Measurements from ENCODE around the gene USP8.
"Not testable (repeated sequence)": the region's sequence is repeated elsewhere in the genome, so short reads cannot be mapped to it uniquely, and the experiment has no call there.

Gene USP8

DNA sequence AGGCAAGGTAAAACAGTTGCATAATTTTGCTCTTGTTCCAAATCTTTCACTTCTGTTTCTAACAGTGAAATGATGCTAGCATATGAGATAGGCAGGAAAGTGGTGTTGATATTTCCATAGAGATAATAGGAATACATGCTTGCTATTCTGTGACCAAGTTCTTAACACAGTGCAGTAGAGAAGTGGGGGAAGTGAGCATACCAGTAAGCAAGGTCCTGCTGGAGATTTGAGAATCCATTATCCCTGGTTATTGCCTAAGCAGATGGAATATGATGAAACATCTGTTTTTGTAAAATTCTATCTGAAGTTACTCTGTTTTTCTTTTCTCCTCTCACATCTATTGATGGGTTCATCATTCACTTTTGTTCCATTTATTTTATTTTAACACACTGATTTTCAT lies 28.7 kb downstream of the USP8 start:
- no peak for DNase-seq

DNA sequence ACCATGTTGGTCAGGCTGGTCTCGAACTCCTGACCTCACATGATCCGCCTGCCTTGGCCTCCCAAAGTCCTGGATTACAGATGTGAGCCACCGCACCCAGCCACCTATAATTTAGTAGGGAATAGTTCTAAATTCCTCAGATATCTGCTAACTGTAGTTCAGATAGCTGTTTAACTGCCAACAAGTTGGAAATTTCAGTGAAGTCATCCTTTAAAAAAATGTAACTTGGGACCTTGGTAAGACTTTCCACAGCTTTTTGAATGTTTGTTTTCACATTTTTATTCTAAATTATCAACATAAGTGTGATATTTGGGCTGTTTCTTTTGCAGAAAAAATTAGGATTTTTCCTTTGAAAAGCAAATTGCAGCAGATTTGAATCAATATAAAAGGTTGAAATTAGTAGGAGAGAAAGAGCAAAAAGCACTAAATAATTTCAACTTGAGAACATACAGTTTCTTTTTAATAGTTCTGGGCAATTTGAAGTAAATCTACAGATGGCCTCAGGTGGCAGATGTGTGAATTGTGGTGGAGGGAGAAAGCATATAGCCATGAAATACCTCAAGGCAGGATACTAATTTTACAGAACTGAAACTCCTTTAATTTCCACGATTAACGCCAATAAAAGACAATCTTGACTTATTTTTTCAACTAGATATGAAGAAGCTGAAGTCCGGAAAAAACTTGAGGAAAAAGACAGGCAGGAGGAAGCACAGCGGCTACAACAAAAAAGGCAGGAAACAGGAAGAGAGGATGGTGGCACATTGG lies 34.3 kb downstream of the USP8 start:
- no peak for DNase-seq

DNA sequence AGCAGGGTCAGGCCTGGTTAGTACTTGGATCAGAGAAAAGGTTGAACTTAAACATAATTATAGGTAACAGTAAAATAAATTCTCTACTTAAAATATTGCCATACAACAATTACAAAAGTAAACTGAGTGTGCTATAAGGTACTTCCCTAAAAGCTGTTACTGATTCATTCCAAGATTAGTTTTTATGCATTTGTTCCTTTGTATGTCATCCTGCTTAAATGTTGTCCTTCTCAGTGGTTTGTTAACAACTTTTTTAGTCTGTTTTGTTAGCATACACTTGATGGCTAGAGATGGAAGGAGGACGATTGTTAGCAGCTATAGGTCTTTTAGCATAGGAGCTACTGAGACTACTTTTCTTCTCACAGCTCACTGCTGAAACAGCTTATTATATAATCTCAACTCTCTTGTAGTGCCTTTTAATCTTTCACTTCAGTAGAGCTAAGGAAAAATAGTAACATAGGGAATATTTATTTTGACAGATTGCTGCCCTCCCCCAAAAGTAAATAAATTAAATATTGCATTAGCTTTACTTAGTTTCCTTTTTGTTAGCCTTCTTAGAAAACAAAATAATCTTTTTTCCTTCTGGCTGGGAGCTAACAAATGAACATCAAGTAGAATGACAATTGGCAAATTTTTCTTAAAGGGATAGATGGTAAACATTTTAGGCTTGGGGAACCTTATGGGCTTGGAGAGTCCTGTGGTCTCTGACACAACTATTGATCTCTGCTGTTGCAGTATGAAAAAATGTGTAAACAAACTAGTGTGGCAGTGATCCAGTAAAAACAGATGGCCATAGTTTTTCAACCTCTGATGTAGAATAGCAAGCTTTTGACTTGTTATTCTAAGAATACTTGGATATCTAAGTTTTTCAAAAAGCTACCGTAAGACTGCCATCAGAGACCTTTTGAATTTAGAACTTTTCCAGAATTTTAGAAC lies 39.5 kb downstream of the USP8 start:
- DNase-seq, result peak in 1 of 5 donors; percentile 11

DNA sequence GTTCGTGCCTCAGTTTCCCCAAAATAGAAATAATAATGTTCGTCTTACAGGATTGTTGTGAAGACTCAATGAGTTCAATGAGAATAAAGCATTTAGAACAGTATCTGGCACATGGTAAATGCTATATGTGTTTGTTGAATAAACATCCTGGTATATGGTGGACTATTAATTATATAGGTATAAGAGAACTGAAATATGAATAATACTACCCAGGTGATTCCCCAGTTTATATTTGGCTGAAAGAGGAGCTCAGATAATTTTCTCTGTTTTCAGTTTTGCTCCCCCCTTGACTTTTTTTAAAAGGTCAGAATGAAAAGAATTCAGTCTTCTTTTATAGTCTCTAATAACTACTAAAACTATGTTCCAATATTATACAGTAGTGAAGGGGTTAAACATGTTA lies 46.9 kb downstream of the USP8 start:
- no peak for DNase-seq

DNA sequence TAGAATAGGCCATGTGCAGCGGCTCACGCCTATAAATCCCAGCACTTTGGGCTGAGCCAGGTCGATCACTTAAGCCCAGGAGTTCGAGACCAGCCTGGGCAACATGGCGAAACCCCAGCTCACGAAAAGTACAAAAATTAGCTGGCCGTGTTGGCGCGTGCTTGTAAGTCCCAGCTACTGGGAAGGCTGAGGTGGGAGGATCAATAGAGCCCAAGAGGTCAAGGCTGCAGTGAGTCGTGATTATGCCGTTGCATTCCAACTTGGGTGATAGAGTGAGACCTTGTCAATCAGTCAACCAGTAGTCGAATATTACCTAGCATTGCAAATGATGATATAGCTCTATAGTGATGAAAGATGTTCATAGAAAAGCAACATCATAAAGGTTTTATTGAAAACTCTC lies 51.9 kb downstream of the USP8 start:
- DNase-seq, result no peak

DNA sequence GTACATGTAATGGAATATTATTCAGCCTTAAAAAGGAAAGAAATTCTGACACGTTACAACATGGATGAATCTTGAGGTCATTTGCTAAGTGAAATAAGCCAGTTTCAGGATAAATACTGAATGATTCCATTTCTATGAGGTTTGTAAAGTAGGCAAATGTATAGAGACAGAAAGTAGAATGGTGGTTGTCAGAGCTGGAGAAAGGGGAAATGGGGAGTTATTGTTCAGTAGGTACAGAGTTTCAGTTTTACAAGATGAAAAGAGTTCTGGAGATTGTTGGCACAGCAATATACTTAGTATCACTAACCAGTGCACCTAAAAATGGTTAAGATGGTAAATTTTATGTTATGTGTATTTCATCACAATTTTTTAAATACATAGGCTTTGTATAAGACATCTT lies 60.6 kb downstream of the USP8 start:
- DNase-seq, result no peak

DNA sequence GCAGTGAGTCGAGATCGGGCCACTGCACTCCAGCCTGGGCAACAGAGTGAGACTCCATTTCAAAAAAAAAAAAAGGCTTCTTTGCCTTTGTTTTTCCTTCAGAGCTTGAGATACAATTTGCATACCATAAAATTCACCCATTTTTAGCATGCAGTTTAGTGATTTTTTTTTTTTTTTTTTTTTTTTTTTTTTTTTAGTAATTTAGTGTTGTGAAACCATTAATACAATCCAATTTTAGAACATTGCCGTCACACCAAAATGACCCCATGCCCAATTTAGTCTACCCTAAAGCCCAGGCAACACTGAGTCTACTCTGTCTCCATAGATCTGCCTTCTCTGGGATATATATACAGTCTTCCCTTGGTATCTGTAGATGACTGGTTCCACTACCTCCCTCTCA lies 61.2 kb downstream of the USP8 start:
- no peak for DNase-seq

DNA sequence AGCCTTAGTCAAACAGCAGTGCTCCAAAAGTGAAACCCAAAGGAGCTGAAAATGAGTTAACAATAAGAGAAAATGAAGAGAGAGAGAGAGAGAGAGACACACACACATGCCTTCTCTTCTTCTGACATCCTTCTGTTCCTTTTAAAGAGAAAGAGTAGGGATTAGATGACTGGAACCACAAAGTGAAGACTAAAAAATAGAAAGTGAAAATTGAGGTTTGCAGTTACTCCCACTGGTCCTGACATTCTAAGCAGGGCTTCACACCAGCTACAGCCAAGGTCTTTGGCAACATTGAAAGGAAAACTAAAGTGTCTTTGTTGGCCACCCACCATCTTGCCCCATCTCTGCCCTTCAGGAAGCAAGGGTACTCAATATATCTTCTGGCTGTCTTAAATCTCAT lies 63.1 kb downstream of the USP8 start:
- peak in 1 of 5 donors; percentile 7 for DNase-seq

DNA sequence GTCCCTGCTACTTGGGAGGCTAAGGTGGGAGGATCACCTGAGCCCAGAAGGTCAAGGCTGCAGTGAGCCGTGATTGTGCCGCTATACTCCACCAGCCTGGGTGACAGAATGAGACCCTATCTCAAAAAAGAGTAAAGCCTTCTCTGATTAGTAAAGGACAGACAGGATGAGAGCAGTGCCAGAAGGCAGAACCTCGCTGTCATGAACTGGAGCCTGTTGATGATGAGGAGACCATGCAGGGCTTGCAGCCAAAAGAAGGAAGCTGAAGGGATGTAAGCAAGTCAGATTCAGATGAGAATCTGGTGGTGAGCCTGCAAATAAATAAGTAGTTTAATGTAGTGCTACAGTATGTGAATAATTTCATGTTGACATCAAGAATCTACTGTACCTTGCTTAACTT lies 69.4 kb downstream of the USP8 start:
- no peak for DNase-seq

DNA sequence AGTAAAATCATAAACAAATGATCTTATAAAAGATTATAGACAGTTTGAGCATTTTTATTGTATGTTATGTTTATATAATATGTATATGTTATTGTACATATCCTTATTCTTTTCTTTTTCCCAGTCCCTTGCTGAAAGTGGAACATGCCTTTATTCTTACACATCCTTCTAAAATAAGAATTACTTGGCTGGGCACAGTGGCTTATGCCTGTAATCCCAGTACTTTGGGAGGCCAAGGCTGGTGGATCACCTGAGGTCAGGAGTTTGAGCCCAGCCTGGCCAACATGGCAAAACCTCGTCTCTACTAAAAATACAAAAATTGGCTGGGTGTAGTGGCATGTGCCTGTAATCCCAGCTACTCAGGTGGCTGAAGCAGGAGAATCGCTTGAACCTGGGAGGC lies 70.3 kb downstream of the USP8 start:
- DNase-seq, result not testable (repeated sequence)

DNA sequence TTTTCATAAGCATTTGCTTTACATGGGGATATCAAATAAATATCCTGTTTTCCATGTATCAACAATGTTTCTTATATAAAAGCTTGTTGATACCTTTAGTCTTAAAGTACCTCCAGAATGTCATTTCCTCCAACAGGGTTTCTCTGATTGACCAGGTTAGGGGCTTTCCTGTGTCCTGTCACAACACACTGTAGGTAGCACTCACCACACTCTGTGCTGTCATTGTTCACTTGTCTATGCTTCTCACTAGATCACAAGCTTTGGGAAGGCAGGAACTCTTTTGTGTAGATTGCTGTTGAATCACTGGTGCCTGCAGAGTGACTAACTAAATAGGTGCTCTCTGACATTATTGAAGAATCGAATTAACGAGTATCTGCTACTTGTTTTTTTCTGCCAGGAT lies 72.5 kb downstream of the USP8 start:
- no peak for DNase-seq

DNA sequence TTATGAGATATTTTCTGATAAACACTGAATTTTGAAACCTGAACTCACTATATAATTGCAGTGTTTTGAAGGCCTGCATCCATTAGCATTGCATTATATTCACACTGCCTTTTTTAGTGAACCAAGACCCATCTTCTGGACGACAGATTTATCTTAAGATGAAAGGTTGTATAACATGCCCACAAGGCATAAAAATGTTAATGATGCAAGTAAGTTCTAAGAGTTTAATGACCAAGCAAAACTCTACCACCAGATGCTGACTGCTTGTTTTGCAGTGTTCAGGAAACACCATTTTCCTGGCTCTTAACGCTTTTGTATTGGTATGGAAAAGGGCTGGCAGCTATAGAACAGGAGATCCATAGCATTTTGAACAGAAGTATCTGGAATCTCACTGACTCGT lies 76.1 kb downstream of the USP8 start:
- no peak for DNase-seq

DNA sequence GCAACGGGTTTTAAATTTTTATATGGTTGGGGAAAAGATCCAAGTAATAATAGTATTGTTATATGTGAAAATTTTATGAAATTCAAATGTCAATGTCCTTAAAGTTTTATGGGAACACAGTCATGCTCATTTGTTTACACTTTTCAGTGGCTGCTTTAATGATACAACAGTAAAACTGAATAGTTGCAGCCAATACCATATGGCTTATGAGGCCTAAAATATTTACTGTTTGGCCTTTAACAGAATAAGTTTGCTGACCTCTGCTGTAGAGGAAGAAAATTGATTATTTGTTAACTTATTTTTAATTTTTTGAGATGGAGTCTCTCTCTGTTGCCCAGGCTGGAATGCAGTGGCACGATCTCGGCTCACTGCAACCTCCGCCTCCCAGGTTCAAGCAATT lies 77.6 kb downstream of the USP8 start:
- DNase-seq, result no peak

DNA sequence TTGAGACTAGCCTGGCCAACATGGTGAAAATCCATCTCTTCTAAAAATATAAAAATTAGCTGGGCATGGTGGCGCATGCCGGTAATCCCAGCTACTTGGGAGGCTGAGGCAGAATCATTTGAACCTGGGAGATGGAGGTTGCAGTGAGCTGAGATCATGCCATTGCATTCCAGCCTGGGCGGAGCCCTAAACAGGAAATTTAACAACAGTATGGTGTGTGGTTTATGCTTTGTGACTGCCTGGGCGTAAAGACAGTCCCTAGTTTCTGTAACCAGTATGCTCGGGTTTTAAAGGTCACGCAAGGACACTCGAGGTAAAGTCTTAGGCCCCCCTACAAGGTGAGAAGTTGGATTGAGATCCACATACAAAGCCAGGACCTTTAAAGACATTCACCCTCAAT lies 78.9 kb downstream of the USP8 start:
- no peak for DNase-seq

DNA sequence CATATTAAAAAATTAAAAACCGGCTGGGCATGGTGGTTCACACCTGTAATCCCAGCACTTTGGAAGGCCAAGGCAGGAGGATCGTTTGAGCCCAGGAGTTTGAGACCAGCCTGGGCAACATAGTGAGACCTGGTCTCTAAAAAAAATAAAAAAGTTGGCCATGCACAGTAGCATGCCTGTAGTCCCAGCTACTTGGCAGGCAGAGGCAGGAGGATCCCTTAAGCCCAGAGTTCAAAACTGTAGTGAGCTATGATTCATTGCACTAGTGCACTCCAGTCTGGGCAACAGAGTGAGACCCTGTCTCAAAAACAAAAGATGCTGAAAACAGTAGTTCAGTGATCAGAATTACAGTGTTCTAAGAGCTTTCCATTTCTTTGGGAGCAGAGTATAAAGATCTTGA lies 81.5 kb downstream of the USP8 start:
- DNase-seq, result not testable (repeated sequence)

DNA sequence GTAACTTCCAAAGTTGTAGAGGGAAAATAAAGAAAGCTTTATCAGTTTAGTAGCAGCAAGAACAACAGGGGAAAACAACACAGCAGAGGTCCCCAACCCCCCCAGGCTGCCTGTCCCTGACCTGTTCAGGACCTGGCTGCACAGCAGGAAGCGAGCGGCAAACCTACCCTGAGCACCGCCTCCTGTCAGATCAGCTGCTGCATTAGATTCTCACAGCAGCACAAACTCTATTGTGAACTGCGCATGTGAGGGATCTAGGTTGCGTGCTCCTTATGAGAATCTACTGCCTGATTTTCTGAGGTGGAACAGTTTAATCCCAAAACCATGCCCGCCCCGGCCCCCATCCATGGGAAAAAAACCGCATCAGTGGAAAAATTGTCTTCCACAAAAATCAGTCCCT lies 81.9 kb downstream of the USP8 start:
- DNase-seq, result no peak

DNA sequence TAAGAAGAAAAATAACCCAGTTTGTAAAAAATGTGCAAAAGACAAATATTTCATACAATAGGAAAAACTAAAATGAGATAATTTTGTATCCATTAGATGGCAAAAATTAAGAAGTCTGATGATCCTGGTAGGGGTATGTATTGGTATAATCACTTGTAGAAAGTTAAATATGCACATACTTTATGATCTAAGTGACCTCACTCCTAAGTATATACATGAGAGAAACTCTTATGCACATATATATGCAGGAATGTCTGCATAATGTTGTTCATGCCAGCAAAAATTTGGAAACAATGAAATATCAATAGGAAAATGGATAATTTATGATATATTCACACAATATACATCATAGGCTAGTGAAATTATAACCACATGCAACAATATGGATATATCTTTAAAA lies 88.8 kb downstream of the USP8 start:
- DNase-seq, result no peak

DNA sequence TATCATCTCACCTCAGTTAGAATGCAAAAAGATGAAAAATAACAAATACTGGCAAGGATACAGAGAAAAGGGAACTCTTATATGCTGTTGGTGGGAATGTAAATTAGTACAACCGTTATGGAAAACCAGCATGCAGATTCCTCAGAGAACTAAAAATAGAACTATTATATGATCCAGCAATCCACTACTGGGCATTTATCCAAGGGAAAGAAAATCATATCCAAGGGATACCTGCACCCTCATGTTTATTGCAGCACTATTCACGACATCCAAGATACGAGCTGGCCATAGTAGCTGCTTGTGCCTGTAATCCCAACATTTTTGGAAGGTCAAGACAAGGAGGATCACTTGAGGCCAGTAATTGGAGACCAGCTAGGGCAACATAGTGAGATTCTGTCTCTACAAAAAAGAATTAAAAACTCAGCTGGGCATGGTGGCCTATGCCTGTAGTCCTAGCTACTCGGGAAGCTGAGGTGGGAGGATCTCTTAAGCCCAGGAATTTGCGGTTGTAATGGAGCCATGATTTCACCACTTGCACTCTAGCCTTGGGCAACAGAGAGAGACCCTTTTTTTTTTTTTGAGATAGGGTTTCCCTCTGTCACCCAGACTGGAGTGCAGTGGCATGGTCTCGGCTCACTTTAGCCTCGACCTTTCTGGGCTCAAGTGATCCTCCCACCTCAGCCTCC lies 95.7 kb downstream of the USP8 start:
- no peak for DNase-seq

DNA sequence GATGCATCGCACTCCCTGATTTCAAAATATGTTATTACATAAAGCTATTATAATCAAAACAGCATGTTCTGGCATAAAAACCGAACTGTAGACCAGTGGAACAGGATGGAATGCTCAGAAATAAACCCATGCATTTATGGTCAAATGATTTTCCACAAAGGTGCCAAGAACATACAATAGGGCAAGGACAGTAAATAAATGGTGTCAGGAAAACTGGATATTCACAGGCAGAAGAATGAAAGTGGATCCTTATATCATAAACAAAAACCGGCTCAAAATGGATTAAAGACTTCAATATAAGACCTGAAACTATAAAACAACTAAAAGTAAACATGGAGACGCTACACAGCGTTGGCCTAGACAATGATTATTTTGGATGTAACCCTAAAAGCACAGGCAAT lies 99.6 kb downstream of the USP8 start:
- DNase-seq, result no peak

DNA sequence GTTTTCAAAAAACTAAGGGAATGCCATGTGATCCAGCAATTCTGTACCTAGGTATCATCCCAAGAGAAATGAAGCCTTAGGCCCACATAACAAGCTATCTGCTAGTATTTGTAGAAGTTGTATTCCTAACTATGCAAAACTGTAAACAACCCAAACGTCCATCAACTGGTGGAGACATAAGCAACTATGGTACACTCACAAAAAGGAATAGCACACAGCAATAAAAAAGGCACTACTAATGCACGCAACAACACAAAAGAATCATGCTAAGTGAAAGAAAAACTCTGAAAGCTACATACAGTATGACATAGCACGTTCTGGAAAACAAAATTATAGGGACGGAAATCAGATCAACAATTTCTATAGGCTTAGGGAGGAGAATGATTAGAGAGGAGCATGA lies 107.0 kb downstream of the USP8 start:
- DNase-seq, result no peak

DNA sequence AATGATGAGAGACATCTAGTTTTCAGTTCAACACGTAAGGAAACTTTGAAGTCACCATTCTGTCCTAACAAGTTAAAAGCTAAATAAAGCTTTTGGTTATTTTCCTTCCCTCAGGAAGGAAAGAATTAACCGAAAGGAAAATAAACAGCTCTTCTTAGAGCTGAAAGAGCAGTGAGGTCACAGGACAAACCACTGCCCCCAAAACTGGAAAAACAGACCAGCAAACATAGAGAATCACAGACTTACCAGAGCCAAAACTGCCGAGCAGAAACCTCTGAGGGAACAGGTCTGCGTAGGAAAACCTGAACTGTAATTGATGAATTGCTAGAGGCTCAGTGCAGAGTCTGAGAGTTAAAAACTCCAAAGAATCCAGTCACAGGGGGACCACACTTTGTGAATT lies 107.6 kb downstream of the USP8 start:
- no peak for DNase-seq

DNA sequence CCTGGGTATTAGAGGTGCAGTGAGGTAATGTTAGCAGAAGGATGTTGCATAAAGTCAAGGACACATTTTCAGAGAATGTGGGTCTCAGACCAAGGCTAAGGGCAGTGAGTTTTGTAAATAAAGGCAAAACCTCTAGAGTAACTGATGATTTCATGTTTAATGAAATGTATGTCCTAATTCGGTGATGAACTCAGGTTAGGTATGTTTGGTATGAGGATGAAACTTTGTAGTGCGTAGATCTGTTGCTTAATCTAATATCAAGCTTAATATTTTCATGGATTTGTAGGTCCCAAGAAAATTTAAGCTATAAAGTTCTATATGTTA lies 118.6 kb downstream of the USP8 start:
- no peak for DNase-seq

DNA sequence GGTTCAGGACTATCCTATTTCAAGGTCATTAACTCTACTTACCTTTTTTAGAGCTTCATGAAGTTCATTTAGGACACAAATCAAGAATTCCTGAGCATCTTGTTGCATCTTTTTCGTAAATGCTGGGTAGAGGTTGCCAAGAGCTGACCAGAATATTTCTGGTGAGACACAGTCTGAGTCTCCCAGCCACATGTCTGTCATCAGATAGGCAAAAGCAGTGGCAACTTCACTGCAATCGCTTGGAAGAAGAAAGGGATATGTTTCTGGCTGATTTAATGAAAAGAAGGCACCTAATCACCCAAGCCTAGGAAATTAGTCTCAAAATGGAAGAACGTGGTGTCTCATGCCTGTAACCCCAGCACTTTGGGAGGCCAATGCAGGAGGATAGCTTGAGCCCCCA lies 119.4 kb downstream of the USP8 start:
- no peak for DNase-seq

DNA sequence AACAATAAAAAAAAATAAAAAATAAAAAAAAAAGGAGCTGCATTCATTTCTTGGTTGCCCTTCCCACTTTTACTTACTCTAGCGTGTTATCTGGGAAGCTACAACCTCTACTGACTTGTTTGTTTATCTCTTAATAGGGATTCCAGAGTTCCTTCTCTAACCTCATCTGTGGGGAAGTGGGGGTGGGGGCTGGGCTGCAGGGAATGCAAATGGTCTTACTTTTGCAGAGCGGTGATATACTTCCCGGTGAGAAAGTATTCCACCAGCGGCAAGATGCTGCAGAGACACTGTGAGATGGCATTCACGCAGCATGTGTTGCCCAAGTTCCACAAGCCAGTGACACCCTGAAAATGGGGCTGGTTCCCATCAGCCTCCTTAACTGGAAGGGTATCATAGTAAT lies 120.2 kb downstream of the USP8 start:
- no peak for DNase-seq

All from T-helper 1 cell (primary cell).